Measurements from ENCODE around the gene POR. TPM values are rescaled to one million over a fixed set of nuclear protein-coding genes. Genes with fewer than 3 reads are reported as not detected.

Gene POR
- total and polyA plus RNA-seq, 2 of the 8 experiments (the other 6 are each of a cell fraction or from before 2014, with no cell fraction given): 98.7 to 144 TPM

DNA sequence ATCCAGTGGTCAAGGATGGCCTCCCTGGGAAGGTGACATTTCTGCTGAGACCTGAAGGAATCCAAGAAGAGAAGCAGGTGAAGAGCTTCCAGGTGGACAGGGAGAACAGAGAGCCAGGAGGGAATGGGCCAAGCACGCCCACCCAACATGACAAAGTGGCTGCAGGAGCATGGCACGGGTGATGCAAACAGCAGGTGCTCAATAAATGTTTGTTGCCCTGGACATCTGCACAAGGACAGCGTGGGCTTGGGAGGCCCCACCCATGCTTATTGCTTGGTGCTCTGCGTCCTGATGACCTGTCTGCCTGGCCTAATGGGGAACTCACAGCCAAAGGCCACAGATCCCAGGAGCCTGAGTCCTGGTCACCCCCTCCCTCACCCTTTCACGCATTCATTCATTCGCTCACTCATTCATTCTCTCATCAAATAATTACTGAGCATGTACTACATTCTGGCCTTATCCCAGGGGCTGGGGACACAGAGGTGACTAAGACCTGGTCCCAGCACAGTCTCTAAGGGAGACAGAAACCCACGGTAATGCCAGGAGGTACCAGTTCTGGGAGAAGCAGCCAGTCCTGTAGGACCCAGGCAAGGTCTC lies 23.0 kb upstream of the POR start:
- POLR2A ChIA-PET (ENCODE audit: partially characterized antibody): interaction anchor here (0.9 to 3.5 kb wide), 10 partner anchors 8 to 74 kb away, joined by 3 to 22 read pairs (median 4); partner anchors contain the start of genes POR and RHBDD2
- FAIRE-seq (no peak), DNase-seq (ENCODE audit: low read depth in 1 of 2, low spot score in 2 of 2) (no peak)
- Histone ChIP-seq H3K14ac (ENCODE audit: insufficient read length) (no peak overlapping the region), H3K9ac (replicated peaks in 1 of 4; ENCODE audit: extremely low read depth in 1 of 4, low read depth in 3 of 4, low read length in 3 of 4) (no peak overlapping the region), H4K5ac (ENCODE audit: insufficient read length, low read depth, low read length) (no peak overlapping the region), H2BK5ac (ENCODE audit: low read depth, low read length) (no peak overlapping the region), H4K91ac (replicated peaks; ENCODE audit: insufficient read length, low read length) (no peak overlapping the region), H2BK15ac (ENCODE audit: low read length) (no peak overlapping the region), H4K20me1 (replicated peaks in 1 of 2; ENCODE audit: control insufficient read depth in 1 of 2, insufficient read depth in 2 of 2, low read length in 2 of 2) (peaks cover 2 to 14% of the 10 kb centered on the region in 2 experiments), H3K79me2 (ENCODE audit: control insufficient read depth in 1 of 2, insufficient read depth in 2 of 2, low read length in 2 of 2) (no peaks in the 10 kb centered on the region), H3K27ac (ENCODE audit: low read depth, low read length) (no peak overlapping the region), H3K4me1 (replicated peaks in 1 of 4; ENCODE audit: control insufficient read depth in 3 of 4, insufficient read depth in 4 of 4, low read length in 3 of 4) (peaks cover 0 to 5% (median 3%) of the 10 kb centered on the region in 4 experiments; a peak in 4 of 7 replicates), H3K79me1 (ENCODE audit: low read depth, low read length) (no peaks in the 10 kb centered on the region), H3K23me2 (ENCODE audit: low read depth, low read length) (no peaks in the 10 kb centered on the region), H2AFZ (ENCODE audit: low read length) (no peak overlapping the region), H3K18ac (ENCODE audit: extremely low read depth, low read length) (no peak overlapping the region), H2BK20ac (ENCODE audit: low read length) (no peak overlapping the region), H3K4ac (replicated peaks; ENCODE audit: insufficient read length, low read depth, low read length) (no peak overlapping the region), H2BK120ac (replicated peaks; ENCODE audit: low read depth, low read length) (no peak overlapping the region), H4K8ac (ENCODE audit: extremely low read depth, insufficient read depth, low read length) (no peak overlapping the region; the same call in none of the 2 replicates), H3K4me3 (ENCODE audit: extremely low read depth in 1 of 4, insufficient read depth in 2 of 4, low read depth in 3 of 4, low read length in 4 of 4) (no peak overlapping the region), H3K23ac (ENCODE audit: insufficient read length) (no peak overlapping the region), H3K9me3 (ENCODE audit: insufficient read depth in 2 of 2, low read depth in 1 of 2, low read length in 1 of 2) (no peaks in the 10 kb centered on the region), H3K27me3 (replicated peaks in 1 of 4; ENCODE audit: control insufficient read depth in 3 of 4, extremely low read depth in 1 of 4, insufficient read depth in 3 of 4, low read length in 3 of 4) (no peaks in the 10 kb centered on the region), H3K36me3 (ENCODE audit: control insufficient read depth in 2 of 4, insufficient read depth in 4 of 4, low read length in 3 of 4) (peaks cover 0 to 7% (median 6%) of the 10 kb centered on the region in 4 experiments; a peak in 5 of 8 replicates), H3K56ac (replicated peaks; ENCODE audit: insufficient read length, low read depth, low read length) (no peak overlapping the region), H2BK12ac (ENCODE audit: low read depth, low read length) (no peak overlapping the region), H3K4me2 (ENCODE audit: insufficient read depth in 1 of 2, low read depth in 2 of 2, low read length in 2 of 2) (no peak overlapping the region), H2AK5ac (ENCODE audit: low read depth, low read length) (peak overlapping the region; percentile 39; the same call in 1 of the 2 replicates)
- CTCF ChIA-PET (ENCODE audit: partially characterized antibody): interaction anchor here (0.7 to 1.7 kb wide), 5 partner anchors 28 to 133 kb away, joined by 3 to 7 read pairs (median 3); no protein-coding TSS in a partner anchor
- 93 to 100% methylated on average over 2 to 6 of the region's 7 CpGs for WGBS, 2 experiments (ENCODE audit: extremely low coverage in 1 of 2, insufficient coverage in 1 of 2, insufficient read length in 1 of 2, insufficient replicate concordance in 2 of 2, low coverage in 1 of 2, low lambda C conversion rate in 2 of 2, missing lambda C conversion rate in 1 of 2)
- TF ChIP-seq YY1 (IDR thresholded peaks at IDR 0.05; ENCODE audit: low read depth, low read length): no peak
- TF ChIP-seq HDAC6 (IDR thresholded peaks at IDR 0.05; ENCODE audit: low read depth, low read length): no peak
- TF ChIP-seq POLR2A (IDR thresholded peaks at IDR 0.05; ENCODE audit: control extremely low read depth in 1 of 2, low read depth in 2 of 2, low read length in 2 of 2): no peak
- TF ChIP-seq NRF1 (IDR thresholded peaks at IDR 0.05; ENCODE audit: low read depth, low read length): no peak
- no peak for TF ChIP-seq RXRA (IDR thresholded peaks at IDR 0.05; ENCODE audit: insufficient read depth, low read depth, low read length)
- no peak for TF ChIP-seq MAFK (IDR thresholded peaks at IDR 0.05; ENCODE audit: low read depth, low read length)
- TF ChIP-seq, protein P1, sequence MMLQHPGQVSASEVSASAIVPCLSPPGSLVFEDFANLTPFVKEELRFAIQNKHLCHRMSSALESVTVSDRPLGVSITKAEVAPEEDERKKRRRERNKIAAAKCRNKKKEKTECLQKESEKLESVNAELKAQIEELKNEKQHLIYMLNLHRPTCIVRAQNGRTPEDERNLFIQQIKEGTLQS (IDR thresholded peaks at IDR 0.05; ENCODE audit: insufficient read depth, low read depth, low read length): no peak
- TF ChIP-seq SIX5 (IDR thresholded peaks at IDR 0.05; ENCODE audit: low read depth, low read length): no peak
- TF ChIP-seq SUZ12 (IDR thresholded peaks at IDR 0.05; ENCODE audit: low read length): no peak
- TF ChIP-seq, protein P2, sequence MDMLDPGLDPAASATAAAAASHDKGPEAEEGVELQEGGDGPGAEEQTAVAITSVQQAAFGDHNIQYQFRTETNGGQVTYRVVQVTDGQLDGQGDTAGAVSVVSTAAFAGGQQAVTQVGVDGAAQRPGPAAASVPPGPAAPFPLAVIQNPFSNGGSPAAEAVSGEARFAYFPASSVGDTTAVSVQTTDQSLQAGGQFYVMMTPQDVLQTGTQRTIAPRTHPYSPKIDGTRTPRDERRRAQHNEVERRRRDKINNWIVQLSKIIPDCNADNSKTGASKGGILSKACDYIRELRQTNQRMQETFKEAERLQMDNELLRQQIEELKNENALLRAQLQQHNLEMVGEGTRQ (IDR thresholded peaks at IDR 0.05; ENCODE audit: low read length): no peak
- TF ChIP-seq TBP (IDR thresholded peaks at IDR 0.05; ENCODE audit: low read depth, low read length): no peak
- no peak for TF ChIP-seq CHD2 (IDR thresholded peaks at IDR 0.05; ENCODE audit: low read length)
